Amniotic stem cell (primary cell): ENCODE measurements around the gene RCE1.

Experiments used
- DNase-seq: peaks from one replicate; lab custom pipeline; 2025; lab: John Stamatoyannopoulos, UW

Gene RCE1

DNA sequence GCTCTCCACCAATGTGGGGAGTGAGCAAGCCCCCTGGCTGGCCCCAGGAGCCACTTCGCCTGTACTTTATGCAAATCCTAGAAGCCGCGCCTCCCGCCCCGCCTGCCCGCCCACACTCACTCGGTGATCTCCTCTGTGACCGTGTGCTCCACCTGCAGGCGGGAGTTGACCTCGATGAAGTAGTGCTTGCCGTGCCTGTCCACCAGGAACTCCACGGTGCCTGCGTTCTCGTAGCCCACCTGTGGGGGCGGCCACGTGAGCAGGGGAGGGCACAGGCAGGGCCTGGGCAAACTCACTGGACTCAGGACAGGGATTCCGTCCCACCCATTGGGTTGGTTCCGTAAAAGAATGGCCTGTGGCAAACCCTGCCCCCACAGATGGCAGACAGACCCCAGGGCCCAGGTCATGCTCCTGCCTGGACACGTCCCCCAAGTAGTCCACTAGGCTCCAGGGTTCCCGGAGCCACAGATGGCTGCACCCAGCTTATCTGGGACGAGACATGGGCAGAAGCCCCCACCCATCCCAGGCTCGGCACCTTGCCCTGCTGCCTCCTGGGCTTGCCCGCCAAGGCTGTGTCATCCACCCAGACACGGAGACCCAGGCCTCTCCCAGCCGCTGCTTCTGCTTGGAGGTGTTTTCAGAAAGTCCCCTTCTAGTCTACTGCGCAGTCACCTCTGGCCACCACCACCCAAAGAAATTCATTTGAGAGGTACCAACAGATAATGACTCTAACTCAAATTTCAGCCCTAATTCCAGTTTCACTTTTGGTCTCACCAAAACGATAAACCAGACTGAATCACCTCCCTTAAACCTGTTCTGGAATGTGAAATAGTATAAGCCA, 25.7 kb downstream of the RCE1 start:
- no peak for DNase-seq

DNA sequence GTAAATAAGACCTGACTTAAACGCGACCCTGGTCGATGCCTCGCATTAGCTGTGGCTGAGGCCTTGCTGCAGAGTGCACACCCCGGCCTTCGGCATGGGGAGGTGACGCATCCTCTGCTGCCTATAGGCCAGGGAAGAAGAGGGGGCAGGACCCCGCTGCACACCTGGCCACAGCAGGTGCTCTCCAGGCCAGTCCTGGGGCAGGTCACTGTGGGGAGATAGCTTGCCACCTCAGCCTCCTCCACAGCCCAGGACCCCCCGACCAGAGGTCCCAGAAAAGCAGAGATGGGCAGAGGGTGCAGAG, 26.3 kb downstream of the RCE1 start:
- DNase-seq: no peak

DNA sequence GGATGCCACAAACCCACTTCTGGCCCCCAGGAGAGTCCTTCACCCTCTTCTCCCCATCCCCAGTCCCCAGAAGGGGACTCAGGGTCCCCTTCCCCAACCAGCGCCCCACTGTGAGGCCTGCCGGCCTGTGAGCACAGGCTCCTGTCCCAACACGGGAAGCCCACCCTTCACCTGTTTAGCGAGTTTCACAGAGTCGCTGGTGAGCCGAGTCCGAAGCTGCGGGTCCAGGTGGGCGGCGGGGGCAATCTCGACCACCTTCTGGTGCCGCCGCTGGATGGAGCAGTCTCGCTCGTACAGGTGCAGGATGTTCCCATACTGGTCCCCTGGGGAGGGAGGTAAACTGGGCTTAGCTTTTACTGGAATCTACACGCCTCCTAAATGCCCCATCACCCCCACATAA, 26.9 kb downstream of the RCE1 start:
- no peak for DNase-seq

DNA sequence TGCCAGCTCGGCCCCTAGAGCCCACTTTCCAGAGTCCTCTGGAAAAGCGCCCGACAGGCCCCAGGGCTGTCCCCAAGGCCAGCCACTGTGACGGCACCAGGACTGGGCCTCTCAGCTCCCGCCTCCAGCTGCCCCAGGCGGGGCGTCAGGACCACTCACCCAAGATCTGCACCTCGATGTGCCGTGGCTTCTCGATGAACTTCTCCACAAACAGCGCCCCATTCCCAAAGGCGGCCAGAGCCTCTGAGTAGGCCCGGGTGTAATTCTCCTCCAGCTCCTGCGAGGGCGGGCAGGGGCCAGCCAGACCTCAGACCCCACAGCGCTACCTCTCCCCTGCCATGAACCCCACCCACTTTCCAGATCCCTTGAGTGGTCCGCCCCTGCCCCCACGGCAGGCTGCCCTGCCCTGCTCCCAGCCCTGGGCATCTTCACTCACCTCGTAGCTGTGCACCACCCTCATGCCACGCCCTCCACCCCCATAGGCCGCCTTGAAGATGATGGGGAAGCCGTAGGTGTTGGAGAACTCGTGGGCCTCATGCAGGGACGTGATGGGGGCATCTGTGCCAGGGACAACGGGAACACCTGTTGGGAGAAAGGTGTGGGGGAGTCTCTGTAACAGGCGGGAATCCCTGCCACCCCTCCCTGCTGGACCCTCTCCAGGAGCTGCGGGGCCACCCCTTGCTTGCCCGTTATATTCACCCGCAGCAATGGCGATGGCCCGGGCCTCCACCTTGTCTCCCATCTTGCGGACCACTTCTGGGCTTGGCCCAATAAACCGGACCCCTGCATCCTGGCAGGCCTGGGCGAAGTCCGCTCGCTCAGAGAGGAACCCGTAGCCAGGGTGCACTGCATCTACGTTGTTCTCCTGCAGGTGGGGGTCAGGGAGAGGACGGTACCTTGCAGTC, 27.6 kb downstream of the RCE1 start:
- no peak for DNase-seq

DNA sequence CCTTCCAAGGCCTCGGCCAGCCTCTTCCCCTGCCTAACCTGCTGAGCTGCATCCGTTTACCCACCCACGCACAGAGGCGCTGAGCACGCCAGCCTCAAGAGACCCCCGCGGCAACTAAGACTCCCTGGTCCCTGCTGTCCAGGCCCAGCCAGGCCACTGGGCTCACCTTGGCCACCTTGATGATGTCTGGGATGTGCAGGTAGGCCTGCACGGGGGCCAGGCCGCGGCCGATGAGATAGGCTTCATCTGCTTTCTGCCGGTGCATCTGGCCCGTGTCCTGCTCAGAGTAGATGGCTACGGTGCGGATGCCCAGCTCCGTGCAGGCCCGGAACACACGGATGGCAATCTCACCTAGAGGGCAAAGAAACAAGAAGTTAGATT, 28.3 kb downstream of the RCE1 start:
- no peak for DNase-seq

DNA sequence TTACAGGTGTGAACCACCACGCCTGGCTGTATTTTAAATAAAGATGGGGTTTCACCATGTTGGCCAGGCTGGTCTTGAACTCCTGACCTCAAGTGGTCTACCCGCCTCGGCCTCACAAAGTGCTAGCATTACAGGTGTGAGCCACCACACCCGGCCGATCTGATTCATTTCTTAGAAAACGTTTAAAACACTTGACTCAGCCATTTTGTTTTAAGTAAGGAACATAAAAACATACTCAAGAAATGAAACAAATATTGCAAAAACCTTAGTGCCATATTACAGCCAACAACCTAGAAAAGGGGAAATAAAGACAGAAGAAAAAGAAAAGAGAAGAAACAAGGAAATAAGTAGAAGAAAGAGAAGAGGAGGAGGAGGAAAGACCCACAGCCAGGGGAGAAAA, 31.0 kb downstream of the RCE1 start:
- no peak for DNase-seq

DNA sequence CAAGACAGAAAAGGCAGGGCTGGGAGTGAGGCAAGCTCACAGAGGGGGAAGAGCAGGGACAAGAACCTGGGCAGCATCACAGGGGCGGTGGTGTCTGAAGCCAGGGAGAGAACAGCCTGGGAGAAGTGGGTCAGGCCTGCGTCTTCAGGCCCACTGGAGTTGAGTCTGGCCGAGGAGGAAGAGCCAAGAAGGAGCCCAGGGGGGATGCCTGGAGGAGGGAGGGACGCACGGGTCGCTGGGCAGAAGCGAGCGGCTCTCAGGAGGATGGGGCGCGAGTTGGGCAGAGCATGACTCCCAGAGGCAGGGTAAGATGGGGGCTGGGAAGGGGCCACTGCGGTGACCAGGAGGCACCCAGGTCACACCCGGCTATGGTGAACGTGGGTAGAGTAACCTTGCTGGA, 32.1 kb downstream of the RCE1 start:
- no peak for DNase-seq

DNA sequence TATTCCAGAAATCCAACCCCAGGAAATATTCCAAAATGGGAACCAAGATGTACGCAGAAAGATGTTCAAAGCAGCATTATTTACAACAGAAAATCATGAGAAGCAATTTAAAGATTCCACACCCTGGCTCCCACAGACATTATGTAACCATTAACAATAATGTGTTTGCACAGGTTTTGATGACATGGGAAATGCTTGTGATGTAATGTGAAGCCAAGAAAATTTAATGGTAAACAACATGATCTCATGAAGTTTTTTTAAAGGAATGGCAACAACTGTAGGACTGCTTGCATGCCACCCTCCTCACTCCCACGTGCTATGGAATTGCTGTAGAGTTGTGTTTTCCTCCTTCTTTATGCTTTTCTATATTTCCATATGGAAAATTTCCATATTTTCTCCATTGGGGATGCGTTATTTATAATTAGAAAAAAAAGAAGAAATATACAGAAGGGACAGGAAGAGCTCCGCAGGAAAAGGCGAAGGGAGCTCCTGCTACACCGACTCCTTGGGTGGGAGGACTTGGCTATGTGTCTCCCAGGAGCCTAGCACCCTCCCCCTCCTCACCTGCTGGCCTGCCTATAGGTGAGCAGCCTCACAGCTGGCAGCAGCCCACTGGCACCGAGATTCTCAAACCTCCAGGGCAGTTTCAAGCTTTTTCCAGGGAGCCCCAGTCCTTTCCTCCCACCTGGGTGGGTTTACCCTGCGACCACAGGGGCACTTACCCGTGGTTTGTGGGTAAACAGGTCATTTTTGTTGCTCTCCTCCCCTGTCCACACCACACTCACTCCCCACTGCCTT, 34.5 kb downstream of the RCE1 start:
- no peak for DNase-seq

DNA sequence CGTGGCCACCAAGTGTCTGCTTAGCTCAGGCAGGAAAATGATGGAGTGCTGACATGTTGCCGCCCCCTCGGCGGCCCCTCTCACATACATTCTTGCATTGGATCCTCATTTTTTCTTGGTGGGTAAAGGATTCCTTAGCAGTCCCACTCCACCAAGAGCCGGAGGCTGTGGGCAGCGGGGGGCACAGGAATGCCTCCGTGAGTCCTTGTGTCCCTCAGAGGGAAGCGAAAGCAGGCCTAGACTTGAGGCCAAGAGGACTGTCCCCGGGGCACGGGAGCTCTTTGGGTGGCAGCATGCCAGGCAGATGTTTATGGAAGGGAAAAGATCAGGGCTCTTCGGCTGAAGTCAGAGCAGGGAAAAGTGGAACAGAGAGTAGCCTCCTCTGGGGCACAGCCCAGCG, 35.2 kb downstream of the RCE1 start:
- no peak for DNase-seq

DNA sequence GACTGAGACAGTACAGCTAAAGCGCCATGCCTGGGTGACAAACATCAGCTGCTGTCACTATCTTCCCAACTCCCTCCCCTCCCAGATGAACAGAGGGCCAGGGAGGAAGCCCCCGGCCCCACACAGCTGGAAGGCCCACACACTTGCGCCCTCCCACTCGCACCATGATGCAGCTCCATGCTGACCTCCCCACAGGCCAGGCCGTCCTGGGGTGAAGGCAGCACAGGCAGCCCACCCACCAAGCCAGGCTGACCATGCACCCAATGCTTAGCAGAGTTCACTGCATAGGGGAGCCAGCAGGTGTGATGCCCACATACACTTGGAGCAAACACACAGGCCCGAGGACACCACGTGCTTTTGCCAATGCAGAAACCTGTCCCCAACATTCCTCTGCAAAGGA, 35.8 kb downstream of the RCE1 start:
- DNase-seq: no peak

DNA sequence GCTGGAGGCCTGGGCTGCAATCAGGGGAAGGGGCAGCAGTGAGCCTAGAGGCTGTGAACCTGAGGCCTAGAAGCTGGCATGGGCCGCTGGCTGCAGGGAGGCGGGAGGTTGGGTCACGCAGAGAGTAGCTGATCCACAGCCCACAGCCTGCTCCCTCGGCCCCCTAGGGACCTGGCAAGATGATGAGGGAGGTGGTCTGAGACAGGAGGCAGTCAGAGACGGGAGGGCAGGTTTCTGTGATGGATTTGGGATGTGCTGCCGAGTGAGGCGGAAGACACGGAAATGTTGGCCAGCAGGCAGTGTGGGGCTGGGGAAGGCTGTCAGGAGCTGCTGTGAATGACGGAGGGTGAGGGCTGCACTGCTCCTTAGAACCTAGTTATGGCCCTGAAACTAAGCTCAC, 36.3 kb downstream of the RCE1 start:
- no peak for DNase-seq

DNA sequence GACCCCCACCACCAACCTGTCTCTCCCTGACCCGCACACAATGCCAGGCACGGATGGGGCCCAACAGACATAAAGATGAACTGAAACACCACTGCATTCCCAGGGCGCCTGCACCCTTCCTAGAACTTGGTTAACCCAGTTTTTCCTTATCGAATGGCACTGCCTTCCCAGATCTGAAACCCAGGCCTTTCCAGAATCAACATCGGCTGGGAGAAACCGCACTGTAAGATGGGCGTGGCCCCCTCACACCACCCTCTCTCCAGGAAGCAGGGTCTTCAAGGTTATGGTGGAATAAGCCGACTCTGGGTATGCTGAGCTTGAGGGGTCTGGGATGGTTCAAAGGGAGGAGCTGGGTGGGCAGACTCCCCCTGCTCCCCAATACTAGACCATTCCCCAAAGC, 36.8 kb downstream of the RCE1 start:
- no peak for DNase-seq

DNA sequence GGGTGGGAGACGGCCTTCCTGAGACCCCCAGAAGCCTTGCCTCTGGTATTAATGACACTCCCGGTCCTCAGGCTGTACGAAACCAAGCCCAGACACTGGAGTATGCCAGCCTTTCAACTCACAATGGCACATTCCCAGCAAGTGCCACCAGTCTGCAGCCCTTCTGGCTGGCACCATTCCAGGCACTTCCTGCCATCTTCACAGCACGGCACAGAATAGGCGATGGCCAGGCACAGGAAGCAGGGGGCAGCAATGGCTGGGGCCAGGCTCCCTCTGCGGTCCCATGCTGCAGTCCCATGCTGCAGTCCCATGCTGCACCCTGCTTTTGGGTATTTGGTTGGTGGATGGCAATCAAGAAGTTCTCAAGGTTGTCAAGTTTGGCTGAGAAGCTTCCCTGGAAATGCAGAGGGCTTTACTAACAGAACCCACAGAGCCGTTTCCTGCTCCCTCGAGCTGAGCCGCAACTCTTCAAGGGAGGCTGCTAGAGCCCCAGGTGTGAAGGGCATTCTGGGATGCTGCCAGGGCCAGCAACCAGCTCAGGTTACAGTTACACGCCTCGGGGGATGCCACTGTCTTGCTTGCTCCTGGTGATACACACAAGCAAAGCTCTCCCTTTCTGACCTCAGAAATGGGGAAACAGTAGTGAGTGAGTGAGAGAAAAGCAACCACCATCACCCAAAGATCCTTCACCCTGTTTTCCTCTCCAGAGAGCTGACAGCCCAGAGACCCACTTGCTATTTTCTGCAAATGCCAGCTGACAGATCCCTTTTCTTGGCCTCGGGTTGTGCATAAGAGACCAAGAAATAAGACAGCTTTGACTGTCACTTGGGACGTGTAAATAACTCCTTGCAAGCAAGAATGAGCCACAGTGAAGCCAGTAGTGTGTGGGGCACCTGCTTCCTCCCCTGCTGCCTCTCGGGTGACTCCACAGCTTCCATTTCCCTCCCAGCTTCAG, 37.5 kb downstream of the RCE1 start:
- DNase-seq: no peak

DNA sequence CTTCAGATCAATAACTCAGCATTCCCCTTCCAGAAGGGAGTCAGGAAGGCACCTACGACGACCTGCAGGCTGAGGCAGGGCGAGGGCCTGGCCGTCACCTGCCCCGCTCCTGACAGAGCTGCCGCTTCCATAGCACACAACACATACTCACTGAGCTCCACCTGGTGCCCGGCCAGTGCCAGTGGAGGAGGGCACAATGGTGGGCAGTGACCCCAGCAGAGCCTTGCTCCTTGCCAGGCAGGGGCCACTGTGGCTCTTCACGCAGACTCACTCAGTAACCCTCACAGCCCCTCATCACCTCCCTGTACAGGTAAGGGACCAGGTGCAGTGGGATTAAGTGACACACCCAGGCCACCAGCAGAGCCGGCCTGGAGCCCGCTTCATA, 38.2 kb downstream of the RCE1 start:
- DNase-seq: no peak

DNA sequence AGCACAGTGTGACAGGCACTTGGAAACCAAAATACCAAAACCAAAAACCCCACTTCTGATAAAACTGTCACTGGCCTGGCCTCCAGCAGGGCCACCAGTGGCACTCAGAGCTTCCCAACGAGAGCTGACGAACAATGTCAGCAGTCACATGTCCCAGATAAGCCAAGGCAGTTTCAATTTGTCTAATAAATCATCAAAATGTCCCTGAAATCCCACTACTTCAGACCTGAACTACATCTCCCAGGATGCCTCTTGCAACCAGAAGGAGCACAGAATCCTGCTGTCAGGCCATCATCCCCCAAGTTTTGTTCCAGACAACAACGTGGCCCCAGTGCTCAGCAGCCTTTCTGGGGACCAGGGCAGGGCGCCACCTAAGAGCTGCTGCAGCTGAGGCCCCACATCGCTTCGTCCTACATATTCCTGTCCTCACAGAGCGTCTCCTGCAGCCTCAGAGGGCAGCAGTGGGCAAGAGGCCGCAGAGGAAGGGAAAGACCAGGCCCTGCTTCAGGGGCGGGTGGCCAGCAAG, 38.7 kb downstream of the RCE1 start:
- no peak for DNase-seq

DNA sequence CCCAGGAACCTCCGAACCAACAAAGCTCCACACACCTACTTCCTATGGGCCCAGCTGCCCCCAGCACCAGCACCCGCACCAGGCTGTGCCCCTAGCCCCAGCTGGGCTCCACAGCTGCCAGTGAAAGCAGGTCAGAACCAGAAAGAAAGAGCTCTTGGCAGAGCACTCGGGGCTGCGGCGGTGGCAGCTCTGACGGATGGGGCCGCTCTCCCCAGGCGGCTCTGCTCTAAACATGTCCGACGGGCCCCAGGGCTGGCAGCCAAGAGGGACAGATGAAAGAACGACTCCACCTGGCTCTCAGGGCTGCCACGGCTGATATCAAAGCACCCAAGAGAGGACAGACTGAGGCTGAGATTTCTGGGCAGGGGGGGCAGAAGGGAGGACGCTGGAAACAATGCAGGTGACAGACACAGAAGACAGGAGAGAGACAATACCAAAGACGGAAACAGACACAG, 39.3 kb downstream of the RCE1 start:
- no peak for DNase-seq

DNA sequence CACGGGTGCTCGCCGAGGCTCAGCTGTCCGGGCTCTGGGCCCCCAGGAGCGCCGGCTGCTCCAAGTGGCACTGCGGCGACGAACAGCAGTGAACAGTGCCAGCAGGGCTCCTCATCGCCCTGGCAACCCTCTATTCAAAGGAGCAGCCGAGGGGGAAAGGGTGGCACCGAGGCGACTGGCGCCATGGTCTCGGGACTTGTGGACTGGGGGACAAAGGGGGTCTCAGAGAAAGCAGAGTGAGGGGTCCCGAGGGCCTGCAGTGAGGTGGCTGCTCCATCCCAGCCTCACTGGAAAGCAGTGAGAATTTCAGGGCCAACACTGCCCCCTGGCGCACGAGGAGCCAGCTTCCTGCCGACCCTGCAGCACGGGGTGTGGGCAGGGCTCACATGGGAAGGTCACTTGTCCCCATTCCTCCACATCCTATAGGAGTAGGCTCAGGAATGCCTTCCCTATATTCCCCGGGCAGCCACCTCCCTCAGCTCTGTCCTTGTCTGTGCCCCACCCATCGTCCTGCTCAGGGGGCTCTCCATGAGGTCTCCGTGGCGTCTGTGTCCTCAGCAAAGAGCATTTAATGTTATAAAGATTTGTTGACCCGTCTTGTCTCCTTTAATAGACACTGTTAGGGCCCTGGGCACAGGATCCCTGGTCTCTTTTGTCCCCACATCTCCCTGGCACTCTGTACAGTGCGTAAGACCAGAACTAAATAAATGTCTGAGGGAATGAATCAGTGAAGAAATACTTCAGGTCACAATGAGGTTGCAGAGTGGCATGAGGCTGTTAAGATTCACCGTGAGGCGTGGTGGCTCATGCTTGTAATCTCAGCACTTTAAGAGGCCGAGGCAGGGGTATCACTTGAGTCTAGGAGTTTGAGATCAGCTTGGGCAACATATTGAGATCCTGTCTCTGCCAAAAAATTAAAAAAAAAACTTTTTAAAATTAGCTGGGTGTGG, 40.0 kb downstream of the RCE1 start:
- peak; percentile 30 for DNase-seq

DNA sequence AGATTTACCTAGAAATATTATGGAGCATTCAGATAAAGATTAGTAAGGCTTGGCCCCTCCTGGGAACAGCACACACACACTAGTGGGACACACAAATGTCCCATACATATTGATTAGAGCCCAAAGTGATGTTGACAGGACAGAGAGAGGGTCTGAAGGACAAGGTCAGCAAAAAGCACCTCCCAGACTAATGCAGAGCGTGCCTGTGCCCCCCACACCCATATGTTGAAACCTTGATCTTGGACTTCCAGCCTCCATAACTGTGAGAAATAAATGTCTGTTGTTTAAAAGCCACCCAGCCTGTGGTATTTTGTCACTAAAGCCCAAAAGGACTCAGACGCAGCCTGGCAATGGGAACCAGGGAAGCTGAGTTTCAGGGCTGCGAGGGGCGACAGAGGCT, 41.2 kb downstream of the RCE1 start:
- DNase-seq: no peak

DNA sequence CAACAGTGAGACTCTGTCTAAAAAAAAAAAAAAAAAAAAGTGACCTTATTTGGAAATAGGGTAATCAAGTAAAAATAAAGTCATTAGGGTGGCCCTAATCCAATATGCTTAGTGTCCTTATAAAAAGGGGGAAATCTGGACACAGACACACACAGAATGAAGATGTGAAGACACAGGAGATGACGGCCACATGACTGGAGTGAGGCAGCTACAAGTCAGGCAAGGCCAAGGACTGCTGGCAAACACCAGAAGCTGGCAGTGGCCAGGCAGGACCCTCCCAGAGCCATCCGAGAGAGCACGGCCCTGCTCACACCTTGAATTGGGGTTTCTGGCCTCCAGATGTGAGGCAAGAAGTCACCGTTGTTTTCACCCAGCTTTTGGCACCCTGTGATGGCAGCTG, 42.2 kb downstream of the RCE1 start:
- no peak for DNase-seq

DNA sequence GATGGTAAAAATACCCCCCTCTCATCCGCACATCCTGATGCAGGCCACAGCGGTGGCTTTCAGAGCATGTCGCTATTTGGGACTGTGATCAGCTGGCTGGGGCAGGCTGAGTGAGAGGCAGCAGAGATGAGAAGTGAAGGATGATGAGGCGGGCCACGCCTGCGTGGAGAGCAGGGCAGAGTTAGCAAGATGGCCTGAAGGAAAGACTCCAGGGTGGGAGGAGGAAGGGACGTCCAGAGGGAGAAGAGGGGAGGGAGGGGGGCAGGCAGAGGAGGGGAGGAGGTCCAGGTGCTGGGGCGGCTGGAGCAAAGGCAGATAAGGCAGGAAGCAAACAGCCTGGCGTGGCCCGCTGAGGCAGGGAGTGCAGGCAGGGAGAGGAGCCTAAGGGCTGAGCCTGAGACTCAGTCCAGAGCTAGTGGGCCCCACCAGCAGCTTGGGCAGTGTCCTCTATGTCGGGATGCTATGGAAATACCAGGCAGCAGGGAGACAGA, 42.8 kb downstream of the RCE1 start:
- DNase-seq: no peak
